Myocyte (in vitro differentiated cells): ENCODE results near the gene RHBDL1. TPM values are rescaled to one million over a fixed set of nuclear protein-coding genes. Genes with fewer than 3 reads are reported as not detected.
A peak's percentile ranks its signal among the peaks of the same experiment; 100 is the strongest.

Experiments
- DNase-seq: peaks from one replicate; pipeline ENCODE4 v3.0.0-alpha.2; 2012; ENCODE audit warnings: low read depth
- total RNA-seq: library from RNA; depleted of rRNA; stranded (reverse); fragments of >200 nt; gene quantifications from 2 replicates; pipeline ENCODE4 v1.2.3, GENCODE V29; 2014

The RHBDL1 gene
- total RNA-seq, 1 donor from 2014 or later = 1.5 TPM

- DNase-seq = no peak
Measured at GRCh38 chr16:704552-705380, 29.3 kb downstream of the RHBDL1 start.

GRCh38 chr16:705431-706188, 30.1 kb downstream of the RHBDL1 start, which contains the start of gene FBXL16:
FBXL16 (minus strand) TSS chr16:705801; CDS start chr16:697405, 8,396 bp downstream.
- DNase-seq = no peak

GRCh38 chr16:706189-707061, 31.0 kb downstream of the RHBDL1 start:
- DNase-seq = no peak

GRCh38 chr16:707062-707538, 31.6 kb downstream of the RHBDL1 start:
- DNase-seq = no peak

- no peak for DNase-seq
Measured at GRCh38 chr16:708019-708418, 32.5 kb downstream of the RHBDL1 start.

GRCh38 chr16:708959-709358, 33.5 kb downstream of the RHBDL1 start:
- DNase-seq = no peak

- DNase-seq = peak; percentile 94
Measured at GRCh38 chr16:709566-710499, 34.4 kb downstream of the RHBDL1 start.

- peak; percentile 77 for DNase-seq
Measured at GRCh38 chr16:710500-711075, 35.1 kb downstream of the RHBDL1 start.

- no peak for DNase-seq
Measured at GRCh38 chr16:711084-711483, 35.6 kb downstream of the RHBDL1 start.

- DNase-seq = peak; percentile 73
Measured at GRCh38 chr16:711548-712320, 36.3 kb downstream of the RHBDL1 start.

GRCh38 chr16:712740-713250, 37.3 kb downstream of the RHBDL1 start:
- peak; percentile 93 for DNase-seq

GRCh38 chr16:714079-714478, 38.6 kb downstream of the RHBDL1 start:
- DNase-seq = no peak

- peak; percentile 86 for DNase-seq
Measured at GRCh38 chr16:714558-715476, 39.3 kb downstream of the RHBDL1 start, which contains the start of gene METRN. METRN (plus strand) TSS chr16:715118; CDS start chr16:715290, 172 bp downstream.

GRCh38 chr16:715477-716199, 40.2 kb downstream of the RHBDL1 start:
- DNase-seq = peak; percentile 45

- DNase-seq = no peak
Measured at GRCh38 chr16:716200-716568, 40.7 kb downstream of the RHBDL1 start.

GRCh38 chr16:716768-717325, 41.4 kb downstream of the RHBDL1 start:
- DNase-seq = no peak
